Panc1 (cell line): ENCODE measurements around the gene MTFR1L. TPM values are rescaled to one million over a fixed set of nuclear protein-coding genes. Genes with fewer than 3 reads are reported as not detected.
A peak's percentile ranks its signal among the peaks of the same experiment; 100 is the strongest.

Experiments used
- ATAC-seq: fragments of 200-7000 bp; cut with Tn5 transposase; 2 replicates; pipeline ENCODE4 v1.9.1; 2020; ENCODE audit warnings: mild to moderate bottlenecking, moderate library complexity
- BruUV-seq: library from RNA; stranded (reverse); fragments of 400-500 nt; replicated peaks from 2 replicates; lab custom pipeline; 2021; lab: Mats Ljungman, UMichigan
- CTCF ChIA-PET: fragments of 300-600 bp; sonication (Branson Sonifier 250); formaldehyde crosslinking; loops from one replicate; lab custom pipeline; 2022; ENCODE audit warnings: antibody characterized with exemption; lab: Charles Lee
- POLR2A ChIA-PET: fragments of 300-600 bp; sonication (Branson Sonifier 250); formaldehyde crosslinking; loops from one replicate; lab custom pipeline; 2022; ENCODE audit warnings: antibody characterized with exemption; lab: Charles Lee
- DNase-seq: peaks from one replicate; pipeline ENCODE4 v3.0.0-alpha.2; 2010; ENCODE audit warnings: low read depth, low spot score
- H3K27ac ChIP-seq: 2 replicates; pipeline ENCODE4 v1.5.1; 2011; ENCODE audit warnings: mild to moderate bottlenecking, low read length, inconsistent platforms
- H3K27me3 ChIP-seq: fragments of 200-500 bp; sonication (Bioruptor generic); 2 replicates; pipeline ENCODE4 v1.6.0; 2014; ENCODE audit warnings: low read length, inconsistent platforms; ENCODE audit not compliant: control insufficient read depth, insufficient read depth
- H3K36me3 ChIP-seq: fragments of 200-500 bp; sonication (Bioruptor generic); 2 replicates; pipeline ENCODE4 v1.5.1; 2014; ENCODE audit warnings: inconsistent platforms, mild to moderate bottlenecking, low read length, moderate library complexity; ENCODE audit not compliant: control insufficient read depth, insufficient read depth
- H3K4me1 ChIP-seq: 2 replicates; pipeline ENCODE4 v1.5.1; 2011; ENCODE audit warnings: inconsistent platforms, mild to moderate bottlenecking, low read length, moderate library complexity; ENCODE audit not compliant: control insufficient read depth, insufficient read depth
- H3K4me3 ChIP-seq, 2 experiments: 2 replicates each; pipeline ENCODE4 v1.5.1; 2011 to 2012; ENCODE audit warnings: low read depth in 2 of 2, low read length in 2 of 2, mild to moderate bottlenecking in 2 of 2, inconsistent platforms in 1 of 2, moderate library complexity in 1 of 2
- H3K9me3 ChIP-seq: fragments of 200-500 bp; sonication (Bioruptor generic); 2 replicates; pipeline ENCODE4 v1.5.1; 2014; ENCODE audit warnings: low read depth, mild to moderate bottlenecking, inconsistent platforms, low read length, moderate library complexity; ENCODE audit not compliant: control insufficient read depth, insufficient read depth
- CTCF ChIP-seq: fragments of 450-650 bp; IDR thresholded peaks from 2 replicates; pipeline ENCODE4 v1.5.1; 2017; ENCODE audit warnings: mild to moderate bottlenecking
- POLR2AphosphoS5 ChIP-seq: IDR thresholded peaks from 2 replicates; pipeline ENCODE4 v1.6.1; 2012; ENCODE audit warnings: mild to moderate bottlenecking, low read depth, low read length, moderate library complexity
- SIN3A ChIP-seq: IDR thresholded peaks from 2 replicates; pipeline ENCODE4 v1.6.1; 2012; ENCODE audit warnings: low read depth, mild to moderate bottlenecking, low read length, moderate library complexity, borderline replicate concordance; ENCODE audit not compliant: insufficient read depth
- TCF7L2 ChIP-seq: IDR thresholded peaks from 2 replicates; pipeline ENCODE4 v1.6.1; 2011; ENCODE audit warnings: mild to moderate bottlenecking, low read depth, low read length, inconsistent platforms
- in situ Hi-C: cut with HindIII; loops from 2 replicates; pipeline ENCODE4 v1.10.0; 2016; ENCODE audit warnings: low sequenced_read_pairs, low pct_unique_long_range_greater_than_20kb
- intact Hi-C: fragments of 100-400 bp; cut with micrococcal nuclease; formaldehyde crosslinking; loops from one replicate; pipeline ENCODE4 v1.10.0; 2022; ENCODE audit not compliant: unreplicated experiment
- total RNA-seq: library from RNA; stranded (reverse); gene quantifications from one replicate; pipeline ENCODE4 v1.2.1, GENCODE V29; 2021; ENCODE audit not compliant: unreplicated experiment
- TF ChIP-seq, protein P1 (sequence below), 2 experiments: IDR thresholded peaks; 2 replicates each; pipeline ENCODE4 v1.6.1; 2011 to 2012; ENCODE audit warnings: low read depth in 2 of 2, control low read depth in 1 of 2, low read length in 1 of 2, mild to moderate bottlenecking in 1 of 2, moderate library complexity in 1 of 2; ENCODE audit not compliant: insufficient read depth in 1 of 2

The MTFR1L gene
- total RNA-seq, 1 experiment from 2014 or later, result 68.5 TPM

DNA sequence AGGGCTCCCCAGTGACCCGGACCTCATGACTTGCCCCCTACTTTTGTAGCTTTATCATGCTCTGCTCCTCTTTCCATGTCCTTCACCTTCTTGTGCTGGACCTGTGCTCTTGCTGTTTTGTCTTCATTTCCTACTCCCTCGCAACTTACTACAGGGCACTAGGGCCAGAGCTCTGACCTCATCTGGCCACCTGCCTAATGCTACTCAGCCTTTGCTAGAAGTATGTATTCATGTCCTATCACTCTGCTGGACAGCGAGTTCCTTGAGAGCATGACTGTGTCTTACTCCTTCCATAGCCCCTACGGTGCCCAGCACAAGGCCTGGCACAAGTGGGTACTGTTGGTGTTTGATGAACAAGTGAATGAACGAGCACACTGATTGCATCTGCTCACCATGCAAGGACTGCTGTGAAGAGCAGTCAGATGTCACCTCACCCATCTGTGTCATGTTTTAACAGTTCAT lies 1.9 kb downstream of the MTFR1L start:
- intact Hi-C loops, result no loop called here
- POLR2A ChIA-PET, result interaction anchor here (0.6 to 1.0 kb wide), 2 partner anchors 74 to 179 kb away, joined by 3 to 4 read pairs; no protein-coding TSS in a partner anchor

DNA sequence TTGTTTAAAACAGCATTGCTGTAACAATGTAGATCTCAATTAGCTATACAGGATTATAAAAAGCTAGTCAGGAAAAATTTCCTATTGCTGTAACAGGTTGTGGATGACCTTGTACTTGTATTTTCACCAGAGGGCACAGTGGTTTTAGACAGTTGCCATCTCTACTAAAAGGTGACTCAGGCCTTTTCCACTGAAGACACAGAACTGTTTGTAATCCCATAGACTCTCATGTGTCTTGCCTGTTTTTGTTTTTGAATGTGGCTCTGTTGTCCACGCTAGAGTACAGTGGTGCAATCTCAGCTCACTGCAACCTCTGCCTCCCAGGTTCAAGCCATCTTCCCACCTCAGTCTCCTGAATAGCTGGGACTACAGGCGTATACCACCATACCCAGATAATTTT lies 5.9 kb downstream of the MTFR1L start:
- H3K27me3 ChIP-seq, result no peaks in the 10 kb centered on the region
- ChIA-PET POLR2A (no interaction called here), CTCF (no interaction called here)
- H3K4me3 ChIP-seq, result no peak overlapping the region
- in situ Hi-C loops (no loop called here), intact Hi-C loops (no loop called here)
- DNase-seq (no peak), ATAC-seq (no peak)
- peaks cover 15% of the 10 kb centered on the region for H3K4me1 ChIP-seq
- peaks cover 17% of the 10 kb centered on the region for H3K36me3 ChIP-seq
- no peak overlapping the region for H3K27ac ChIP-seq
- no peak for TF ChIP-seq CTCF
- TF ChIP-seq POLR2AphosphoS5, result no peak
- TF ChIP-seq, protein P1, sequence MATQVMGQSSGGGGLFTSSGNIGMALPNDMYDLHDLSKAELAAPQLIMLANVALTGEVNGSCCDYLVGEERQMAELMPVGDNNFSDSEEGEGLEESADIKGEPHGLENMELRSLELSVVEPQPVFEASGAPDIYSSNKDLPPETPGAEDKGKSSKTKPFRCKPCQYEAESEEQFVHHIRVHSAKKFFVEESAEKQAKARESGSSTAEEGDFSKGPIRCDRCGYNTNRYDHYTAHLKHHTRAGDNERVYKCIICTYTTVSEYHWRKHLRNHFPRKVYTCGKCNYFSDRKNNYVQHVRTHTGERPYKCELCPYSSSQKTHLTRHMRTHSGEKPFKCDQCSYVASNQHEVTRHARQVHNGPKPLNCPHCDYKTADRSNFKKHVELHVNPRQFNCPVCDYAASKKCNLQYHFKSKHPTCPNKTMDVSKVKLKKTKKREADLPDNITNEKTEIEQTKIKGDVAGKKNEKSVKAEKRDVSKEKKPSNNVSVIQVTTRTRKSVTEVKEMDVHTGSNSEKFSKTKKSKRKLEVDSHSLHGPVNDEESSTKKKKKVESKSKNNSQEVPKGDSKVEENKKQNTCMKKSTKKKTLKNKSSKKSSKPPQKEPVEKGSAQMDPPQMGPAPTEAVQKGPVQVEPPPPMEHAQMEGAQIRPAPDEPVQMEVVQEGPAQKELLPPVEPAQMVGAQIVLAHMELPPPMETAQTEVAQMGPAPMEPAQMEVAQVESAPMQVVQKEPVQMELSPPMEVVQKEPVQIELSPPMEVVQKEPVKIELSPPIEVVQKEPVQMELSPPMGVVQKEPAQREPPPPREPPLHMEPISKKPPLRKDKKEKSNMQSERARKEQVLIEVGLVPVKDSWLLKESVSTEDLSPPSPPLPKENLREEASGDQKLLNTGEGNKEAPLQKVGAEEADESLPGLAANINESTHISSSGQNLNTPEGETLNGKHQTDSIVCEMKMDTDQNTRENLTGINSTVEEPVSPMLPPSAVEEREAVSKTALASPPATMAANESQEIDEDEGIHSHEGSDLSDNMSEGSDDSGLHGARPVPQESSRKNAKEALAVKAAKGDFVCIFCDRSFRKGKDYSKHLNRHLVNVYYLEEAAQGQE (IDR thresholded peaks at IDR 0.05; ENCODE audit: insufficient read depth in 1 of 2, low read depth in 2 of 2, low read length in 1 of 2), result no peak
- no peak for TF ChIP-seq TCF7L2
- TF ChIP-seq SIN3A, result no peak
- no TSS peak for BruUV-seq
- no peaks in the 10 kb centered on the region for H3K9me3 ChIP-seq

More for the DNA sequence above, 1.9 kb downstream of the MTFR1L start:
- Histone ChIP-seq H3K27me3 (no peaks in the 10 kb centered on the region), H3K36me3 (peaks cover 3% of the 10 kb centered on the region), H3K4me3 (peak overlapping the region; percentile 73 to 94; a peak in 3 of 4 replicates), H3K4me1 (peaks cover 30% of the 10 kb centered on the region), H3K9me3 (no peaks in the 10 kb centered on the region), H3K27ac (peak overlapping the region; percentile 52; the same call in 1 of the 2 replicates)
- ATAC-seq (no peak), DNase-seq (no peak)
- BruUV-seq, result no TSS peak
- in situ Hi-C loops, result no loop called here
- TF ChIP-seq, protein P1 (IDR thresholded peaks at IDR 0.05; ENCODE audit: insufficient read depth in 1 of 2, low read depth in 2 of 2, low read length in 1 of 2), result no peak
- CTCF ChIA-PET, result no interaction called here
